ENCODE data around the gene ANKMY2. TPM values are rescaled to one million over a fixed set of nuclear protein-coding genes. Genes with fewer than 3 reads are reported as not detected.
A peak's percentile ranks its signal among the peaks of the same experiment; 100 is the strongest.

Gene ANKMY2
- polyA plus RNA-seq, 3 donors = 4.8 to 7.5 (median 7.0) TPM

GRCh38 chr7:16694806-16695205 lies 49.3 kb upstream of the ANKMY2 start:
- H3K4me1 ChIP-seq (ENCODE audit: control insufficient read depth in 1 of 2, insufficient read depth in 2 of 2, low read length in 2 of 2) = no peaks in the 10 kb centered on the region
- Mint-ChIP-seq H3K4me1 (no peaks in the 10 kb centered on the region), H3K36me3 (peaks cover 76 to 78% of the 10 kb centered on the region in 2 donors), H3K27ac (no peak overlapping the region), H3K4me3 (no peak overlapping the region), H3K9me3 (no peaks in the 10 kb centered on the region), H3K27me3 (ENCODE audit: low read depth in 3 of 3) (no peaks in the 10 kb centered on the region)
- no peak overlapping the region for H2AFZ ChIP-seq (ENCODE audit: insufficient read depth, low read depth, low read length, poor library complexity, severe bottlenecking)
- H3K27ac ChIP-seq (ENCODE audit: low read depth in 1 of 2, low read length in 2 of 2) = no peak overlapping the region
- H3K4me3 ChIP-seq (replicated peaks in 1 of 3; ENCODE audit: low read depth in 2 of 3, low read length in 3 of 3) = no peak overlapping the region
- no peaks in the 10 kb centered on the region for H4K20me1 ChIP-seq (ENCODE audit: insufficient read depth, low read length)
- intact Hi-C loops (cut with micrococcal nuclease) = no loop called here
- no peak overlapping the region for H3K9ac ChIP-seq (ENCODE audit: insufficient read depth, low read length, poor library complexity, severe bottlenecking)
- H3K9me3 ChIP-seq (replicated peaks in 1 of 2; ENCODE audit: control insufficient read depth in 1 of 2, insufficient read depth in 1 of 2, low read length in 2 of 2) = no peaks in the 10 kb centered on the region
- H3K4me2 ChIP-seq (replicated peaks; ENCODE audit: extremely low read depth, low read length, poor library complexity, severe bottlenecking) = no peak overlapping the region
- WGBS (ENCODE audit: insufficient coverage) = 100% methylated on average over 4 of the region's 6 CpGs
- no peak for DNase-seq
- no peak for TF ChIP-seq CTCF (IDR thresholded peaks at IDR 0.05)
- no peaks in the 10 kb centered on the region for H3K79me2 ChIP-seq (ENCODE audit: insufficient read depth, low read length)
- H3K36me3 ChIP-seq (replicated peaks in 1 of 2; ENCODE audit: control insufficient read depth in 1 of 2, insufficient read depth in 2 of 2, low read length in 2 of 2) = peaks cover 64 to 100% of the 10 kb centered on the region in 2 donors
- no peaks in the 10 kb centered on the region for H3K27me3 ChIP-seq (ENCODE audit: control insufficient read depth in 2 of 2, insufficient read depth in 2 of 2, low read length in 2 of 2)

GRCh38 chr7:16693601-16694318 lies 48.2 kb upstream of the ANKMY2 start:
- no peaks in the 10 kb centered on the region for H3K27me3 Mint-ChIP-seq (ENCODE audit: low read depth in 3 of 3)
- TF ChIP-seq CTCF (IDR thresholded peaks at IDR 0.05) = no peak
- H3K4me2 ChIP-seq (replicated peaks; ENCODE audit: extremely low read depth, low read length, poor library complexity, severe bottlenecking) = no peak overlapping the region
- H2AFZ ChIP-seq (ENCODE audit: insufficient read depth, low read depth, low read length, poor library complexity, severe bottlenecking) = no peak overlapping the region
- H3K27ac Mint-ChIP-seq = peak overlapping the region in 1 of 7 donors; percentile 0
- H3K27ac ChIP-seq (ENCODE audit: low read depth in 1 of 2, low read length in 2 of 2) = no peak overlapping the region
- H3K4me3 ChIP-seq (replicated peaks in 1 of 3; ENCODE audit: low read depth in 2 of 3, low read length in 3 of 3) = no peak overlapping the region
- H4K20me1 ChIP-seq (ENCODE audit: insufficient read depth, low read length) = no peaks in the 10 kb centered on the region
- H3K9me3 Mint-ChIP-seq = no peaks in the 10 kb centered on the region
- no peaks in the 10 kb centered on the region for H3K79me2 ChIP-seq (ENCODE audit: insufficient read depth, low read length)
- intact Hi-C loops (cut with micrococcal nuclease) = no loop called here
- no peaks in the 10 kb centered on the region for H3K4me1 ChIP-seq (ENCODE audit: control insufficient read depth in 1 of 2, insufficient read depth in 2 of 2, low read length in 2 of 2)
- H3K36me3 Mint-ChIP-seq = peaks cover 68 to 73% of the 10 kb centered on the region in 2 donors
- WGBS (ENCODE audit: insufficient coverage) = no CpG with 5 or more reads among the region's 2 CpGs
- no peaks in the 10 kb centered on the region for H3K27me3 ChIP-seq (ENCODE audit: control insufficient read depth in 2 of 2, insufficient read depth in 2 of 2, low read length in 2 of 2)
- DNase-seq = no peak
- H3K36me3 ChIP-seq (replicated peaks in 1 of 2; ENCODE audit: control insufficient read depth in 1 of 2, insufficient read depth in 2 of 2, low read length in 2 of 2) = peaks cover 58 to 97% of the 10 kb centered on the region in 2 donors
- H3K9ac ChIP-seq (ENCODE audit: insufficient read depth, low read length, poor library complexity, severe bottlenecking) = no peak overlapping the region
- no peak overlapping the region for H3K4me3 Mint-ChIP-seq
- no peaks in the 10 kb centered on the region for H3K9me3 ChIP-seq (replicated peaks in 1 of 2; ENCODE audit: control insufficient read depth in 1 of 2, insufficient read depth in 1 of 2, low read length in 2 of 2)
- H3K4me1 Mint-ChIP-seq = no peaks in the 10 kb centered on the region
